GM12873 (cell line): ENCODE data around the gene TMEM164.

Experiments used
- CTCF ChIP-seq: IDR thresholded peaks from 2 replicates; pipeline ENCODE4 v1.5.1; 2012; ENCODE audit warnings: low read depth, mild to moderate bottlenecking, moderate library complexity, low read length, control low read depth; ENCODE audit not compliant: insufficient read depth; ENCODE audit errors: missing control alignments

TMEM164 gene

GRCh38 chrX:110216027-110216426 lies 213.1 kb downstream of the TMEM164 start:
- no peak for TF ChIP-seq CTCF

DNA sequence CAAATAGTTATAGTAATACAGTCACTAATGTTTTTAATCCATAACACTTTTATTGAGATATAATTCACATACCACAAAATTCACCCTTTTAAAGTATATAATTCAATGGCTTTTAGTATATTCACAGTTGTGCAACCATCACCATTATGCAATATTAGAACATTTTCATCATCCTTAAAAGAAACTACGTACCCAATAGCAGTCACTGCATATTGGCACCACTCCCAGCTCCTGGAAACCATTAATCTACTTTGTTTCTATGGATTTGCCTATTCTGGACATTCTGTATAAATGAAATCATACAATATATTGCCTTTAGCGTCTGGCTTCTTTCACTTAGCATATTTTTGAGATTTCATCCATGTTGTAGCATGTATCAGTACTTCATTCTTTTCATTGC lies 215.7 kb downstream of the TMEM164 start:
- no peak for TF ChIP-seq CTCF

DNA sequence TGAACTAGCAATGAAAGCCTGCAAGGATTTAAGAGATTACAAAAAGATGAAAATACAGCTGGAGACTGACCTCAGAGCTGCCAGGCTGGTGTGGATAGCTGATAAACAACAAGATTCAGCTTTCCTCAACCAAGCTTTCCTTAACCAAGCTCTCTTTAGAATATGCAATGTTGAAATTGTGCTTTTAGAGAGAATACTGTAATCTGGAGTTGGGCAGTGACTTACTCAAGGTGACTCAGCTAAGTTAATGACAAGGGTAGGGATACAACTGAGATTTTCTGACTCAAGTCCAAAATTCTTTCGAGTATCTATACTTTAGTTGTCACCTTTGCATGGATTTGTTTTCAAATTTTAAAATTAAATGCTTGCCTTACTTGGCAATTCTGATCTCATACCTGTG lies 217.0 kb downstream of the TMEM164 start:
- TF ChIP-seq CTCF: no peak

- no peak for TF ChIP-seq CTCF
Measured at GRCh38 chrX:110222497-110223257, 219.8 kb downstream of the TMEM164 start.

DNA sequence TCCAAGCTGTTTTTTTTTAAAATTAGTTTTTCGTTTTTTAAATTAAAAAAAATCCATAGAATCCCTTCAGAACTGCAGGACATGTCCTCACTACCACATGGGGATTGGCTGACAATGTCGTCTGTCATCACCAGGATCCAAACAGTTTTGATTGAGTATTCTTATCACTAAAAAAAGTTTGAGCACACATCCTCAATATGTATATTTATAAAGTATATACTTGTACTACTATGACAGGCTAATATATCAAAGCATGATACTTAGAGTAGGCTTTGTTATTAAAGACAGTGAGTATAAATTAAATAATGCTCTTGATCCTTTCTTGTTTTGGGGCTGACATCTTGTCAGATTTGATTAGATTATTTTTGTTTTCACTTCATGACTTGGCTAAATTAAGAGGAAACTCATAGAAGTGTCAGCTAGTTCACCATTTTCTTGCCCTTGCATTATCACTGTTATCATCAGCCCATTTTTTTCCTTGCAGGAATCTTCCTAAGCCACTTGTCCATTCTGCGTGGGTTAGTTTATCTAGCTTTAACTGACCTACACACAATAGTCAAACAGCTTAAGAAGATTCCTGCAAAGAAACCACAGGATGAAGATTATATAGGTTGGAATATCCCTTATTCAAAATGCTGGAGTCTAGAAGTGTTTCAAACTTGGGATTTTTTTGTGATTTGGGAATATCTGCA lies 222.2 kb downstream of the TMEM164 start:
- TF ChIP-seq CTCF: no peak

- no peak for TF ChIP-seq CTCF
Measured at GRCh38 chrX:110226931-110227330, 224.0 kb downstream of the TMEM164 start.
